ENCODE data around the gene EP400.

Gene EP400

GRCh38 chr12:132054983-132055382, 105.2 kb downstream of the EP400 start:
- TF ChIP-seq GATA2 (IDR thresholded peaks at IDR 0.05; ENCODE audit: low read depth, low read length) (no peak), GATA3 (IDR thresholded peaks at IDR 0.05; ENCODE audit: low read depth, low read length) (no peak)

DNA sequence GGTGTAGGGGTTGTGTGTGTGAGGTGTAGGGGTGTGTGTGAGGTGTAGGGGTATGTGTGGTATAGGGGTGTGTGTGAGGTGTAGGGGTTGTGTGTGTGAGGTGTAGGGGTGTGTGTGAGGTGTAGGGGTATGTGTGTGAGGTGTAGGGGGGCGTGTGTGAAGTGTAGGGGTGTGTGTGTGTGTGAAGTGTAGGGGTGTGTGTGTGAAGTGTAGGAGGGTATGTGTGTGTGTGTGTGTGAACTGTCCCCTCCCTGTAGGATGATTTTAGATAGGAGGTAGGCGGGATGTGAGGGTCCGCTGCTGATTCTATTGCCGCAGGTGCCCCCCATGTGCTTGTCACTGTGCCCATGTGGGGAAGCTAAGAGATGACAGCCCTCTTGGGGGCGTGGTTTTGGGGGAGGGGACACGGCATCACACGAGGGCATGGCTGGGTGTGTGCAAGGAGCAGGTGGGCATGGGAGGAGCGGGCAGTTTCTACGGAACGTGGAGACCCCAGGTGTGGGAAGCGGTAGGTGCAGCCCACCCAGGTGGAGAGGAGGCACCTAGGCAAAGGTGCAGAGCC, 105.9 kb downstream of the EP400 start:
- TF ChIP-seq GATA2 (IDR thresholded peaks at IDR 0.05; ENCODE audit: low read depth, low read length) (no peak), GATA3 (IDR thresholded peaks at IDR 0.05; ENCODE audit: low read depth, low read length) (no peak)

DNA sequence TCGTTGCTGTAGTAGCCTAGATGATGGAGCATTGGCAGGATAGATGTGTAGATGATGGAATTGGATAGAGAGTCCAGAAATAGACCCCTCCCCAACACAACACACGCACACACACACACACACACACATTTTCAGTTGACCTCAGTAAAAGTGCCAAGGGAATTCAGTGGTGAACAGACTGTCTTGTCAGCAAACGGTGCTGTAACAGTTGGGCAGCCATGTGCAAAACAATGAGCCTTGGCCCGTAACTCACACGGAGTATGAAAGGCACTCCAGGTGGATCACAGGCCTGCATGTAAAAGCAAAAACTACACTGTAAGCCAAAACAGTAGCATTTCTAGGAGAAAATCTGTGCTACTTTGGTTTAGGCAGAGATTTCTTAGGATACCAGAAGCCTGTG, 106.6 kb downstream of the EP400 start:
- TF ChIP-seq GATA2 (IDR thresholded peaks at IDR 0.05; ENCODE audit: low read depth, low read length) = no peak
- TF ChIP-seq GATA3 (IDR thresholded peaks at IDR 0.05; ENCODE audit: low read depth, low read length) = no peak

DNA sequence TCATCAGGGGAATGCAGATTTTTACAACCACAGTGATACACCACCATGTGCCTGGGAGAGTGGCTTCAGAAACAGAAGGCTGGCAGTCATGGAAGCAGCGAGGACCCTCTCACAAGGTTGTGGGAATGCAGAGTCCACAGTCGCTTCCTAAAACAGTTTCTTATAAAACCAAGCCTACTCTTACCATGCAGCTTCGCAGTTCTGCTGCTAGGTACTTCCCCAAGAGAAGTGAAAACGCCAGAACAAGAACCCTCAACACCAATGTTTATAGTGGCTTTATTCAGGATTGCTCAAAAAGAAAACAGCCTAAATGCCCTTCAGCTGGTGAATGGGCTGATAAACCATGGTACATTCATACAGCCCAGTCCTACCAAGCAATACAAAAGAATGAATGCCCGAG, 107.2 kb downstream of the EP400 start:
- TF ChIP-seq GATA3 (IDR thresholded peaks at IDR 0.05; ENCODE audit: low read depth, low read length) = no peak
- no peak for TF ChIP-seq GATA2 (IDR thresholded peaks at IDR 0.05; ENCODE audit: low read depth, low read length)

- TF ChIP-seq GATA3 (IDR thresholded peaks at IDR 0.05; ENCODE audit: low read depth, low read length) (no peak), GATA2 (IDR thresholded peaks at IDR 0.05; ENCODE audit: low read depth, low read length) (no peak)
Observed at GRCh38 chr12:132057691-132058090, 107.9 kb downstream of the EP400 start.

GRCh38 chr12:132061197-132061596, 111.5 kb downstream of the EP400 start:
- TF ChIP-seq GATA2 (IDR thresholded peaks at IDR 0.05; ENCODE audit: low read depth, low read length) (no peak), GATA3 (IDR thresholded peaks at IDR 0.05; ENCODE audit: low read depth, low read length) (no peak)

- no peak for TF ChIP-seq GATA2 (IDR thresholded peaks at IDR 0.05; ENCODE audit: low read depth, low read length)
- TF ChIP-seq GATA3 (IDR thresholded peaks at IDR 0.05; ENCODE audit: low read depth, low read length) = no peak
Observed at GRCh38 chr12:132061641-132062430, 112.1 kb downstream of the EP400 start.

GRCh38 chr12:132062481-132062880, 112.7 kb downstream of the EP400 start:
- TF ChIP-seq GATA2 (IDR thresholded peaks at IDR 0.05; ENCODE audit: low read depth, low read length) = no peak
- TF ChIP-seq GATA3 (IDR thresholded peaks at IDR 0.05; ENCODE audit: low read depth, low read length) = no peak

DNA sequence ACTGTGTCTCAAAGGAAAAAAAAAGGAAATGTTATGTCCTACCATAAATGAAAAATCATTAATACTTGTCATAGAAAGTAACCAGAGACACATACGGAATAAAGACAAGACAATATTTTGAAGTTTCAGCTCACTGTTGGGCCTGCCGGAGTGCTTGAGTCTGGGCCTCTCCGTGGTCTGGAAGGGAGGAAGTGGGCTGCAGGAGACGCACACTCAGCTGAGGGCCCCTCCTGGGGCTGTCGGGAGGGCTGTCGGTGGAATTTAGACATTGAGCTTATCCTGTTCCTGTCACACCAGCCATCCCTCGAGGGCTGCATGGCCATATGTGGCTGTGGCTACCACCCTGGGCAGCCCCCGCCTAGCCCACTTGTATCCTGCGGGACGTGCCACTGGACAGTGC, 113.7 kb downstream of the EP400 start:
- TF ChIP-seq GATA3 (IDR thresholded peaks at IDR 0.05; ENCODE audit: low read depth, low read length) (no peak), GATA2 (IDR thresholded peaks at IDR 0.05; ENCODE audit: low read depth, low read length) (no peak)

GRCh38 chr12:132064631-132065030, 114.9 kb downstream of the EP400 start:
- TF ChIP-seq GATA3 (IDR thresholded peaks at IDR 0.05; ENCODE audit: low read depth, low read length) = no peak
- no peak for TF ChIP-seq GATA2 (IDR thresholded peaks at IDR 0.05; ENCODE audit: low read depth, low read length)

- no peak for TF ChIP-seq GATA2 (IDR thresholded peaks at IDR 0.05; ENCODE audit: low read depth, low read length)
- TF ChIP-seq GATA3 (IDR thresholded peaks at IDR 0.05; ENCODE audit: low read depth, low read length) = no peak
Observed at GRCh38 chr12:132065203-132065602, 115.5 kb downstream of the EP400 start.

GRCh38 chr12:132065609-132066344, 116.0 kb downstream of the EP400 start:
- TF ChIP-seq GATA3 (IDR thresholded peaks at IDR 0.05; ENCODE audit: low read depth, low read length) (no peak), GATA2 (IDR thresholded peaks at IDR 0.05; ENCODE audit: low read depth, low read length) (no peak)

DNA sequence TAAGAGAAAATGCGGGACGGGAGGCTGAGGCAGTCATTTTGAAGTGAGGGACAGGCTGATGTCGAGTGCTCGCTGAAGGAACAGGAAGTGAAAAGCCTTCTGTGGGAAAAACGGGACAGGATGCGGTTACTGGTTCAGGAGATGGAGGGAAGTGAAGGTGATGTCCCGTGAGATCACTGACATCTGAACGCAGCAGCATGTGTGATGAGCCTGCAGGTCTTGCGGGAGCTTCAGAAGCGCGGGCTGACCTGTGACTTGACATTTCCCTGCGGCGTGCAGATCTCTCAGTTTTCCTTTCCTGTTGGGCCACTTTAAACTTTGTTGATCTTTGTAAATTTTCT, 116.6 kb downstream of the EP400 start:
- TF ChIP-seq GATA2 (IDR thresholded peaks at IDR 0.05; ENCODE audit: low read depth, low read length) = no peak
- TF ChIP-seq GATA3 (IDR thresholded peaks at IDR 0.05; ENCODE audit: low read depth, low read length) = no peak

DNA sequence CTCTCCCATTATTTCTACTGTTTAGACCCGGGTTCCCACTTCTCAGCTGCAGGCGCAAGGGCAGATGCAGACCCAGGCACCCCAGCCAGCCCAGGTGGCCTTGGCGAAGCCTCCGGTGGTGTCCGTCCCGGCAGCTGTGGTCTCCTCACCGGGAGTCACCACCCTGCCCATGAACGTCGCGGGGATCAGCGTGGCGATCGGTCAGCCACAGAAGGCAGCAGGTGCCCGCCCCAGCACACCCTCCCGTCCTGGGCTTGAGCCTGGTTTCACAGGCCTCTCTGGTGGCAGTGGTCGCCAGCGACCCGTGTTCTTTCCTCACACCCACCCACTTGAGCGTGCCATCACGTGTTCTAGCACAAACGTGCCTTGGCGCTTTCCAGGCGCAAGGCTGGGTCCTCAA, 117.0 kb downstream of the EP400 start:
- TF ChIP-seq GATA3 (IDR thresholded peaks at IDR 0.05; ENCODE audit: low read depth, low read length) = no peak
- TF ChIP-seq GATA2 (IDR thresholded peaks at IDR 0.05; ENCODE audit: low read depth, low read length) = no peak

DNA sequence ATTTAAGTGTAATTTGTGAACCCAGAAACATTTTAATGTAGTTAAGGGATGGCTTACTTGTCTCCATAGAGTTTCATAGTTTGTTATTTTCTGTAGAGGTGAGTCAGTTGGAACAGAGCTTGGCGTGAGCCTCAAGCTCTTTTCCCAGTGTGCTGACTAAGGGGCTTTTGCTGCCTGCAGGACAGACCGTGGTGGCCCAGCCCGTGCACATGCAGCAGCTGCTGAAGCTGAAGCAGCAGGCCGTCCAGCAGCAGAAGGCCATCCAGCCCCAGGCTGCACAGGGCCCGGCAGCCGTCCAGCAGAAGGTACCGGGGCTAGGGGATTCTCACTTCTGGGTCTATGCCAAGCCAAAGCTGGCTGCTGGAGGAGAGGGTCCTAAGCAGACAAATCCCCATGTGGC, 117.4 kb downstream of the EP400 start:
- TF ChIP-seq GATA2 (IDR thresholded peaks at IDR 0.05; ENCODE audit: low read depth, low read length) (no peak), GATA3 (IDR thresholded peaks at IDR 0.05; ENCODE audit: low read depth, low read length) (no peak)

All from SH-SY5Y (cell line).